GM19452 (cell line): ENCODE measurements around the gene PAPSS2.

Experiments used
- ATAC-seq: cut with Tn5 transposase; IDR thresholded peaks from one replicate; pipeline ENCODE4 v1.9.1; 2021; ENCODE audit not compliant: unreplicated experiment

Gene PAPSS2

DNA sequence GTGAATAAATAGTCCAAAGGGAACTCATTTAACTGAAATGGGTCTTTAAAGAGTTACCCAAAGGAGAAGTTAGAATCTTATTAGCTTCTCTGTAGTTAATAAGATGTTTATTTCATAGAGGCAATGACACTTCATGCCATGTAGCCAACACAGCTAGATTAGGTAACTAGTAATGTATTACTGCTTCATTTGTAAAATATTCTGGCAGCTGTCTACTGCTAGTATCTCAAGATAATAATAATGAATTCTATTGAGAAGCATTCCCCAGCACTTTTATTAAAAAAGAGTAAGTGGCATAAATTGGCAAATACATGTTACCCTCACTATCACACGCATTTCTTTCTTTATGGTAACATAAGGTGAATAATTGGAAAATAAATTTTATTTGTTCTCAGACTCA is 10.1 kb downstream of the PAPSS2 start:
- no peak for ATAC-seq

DNA sequence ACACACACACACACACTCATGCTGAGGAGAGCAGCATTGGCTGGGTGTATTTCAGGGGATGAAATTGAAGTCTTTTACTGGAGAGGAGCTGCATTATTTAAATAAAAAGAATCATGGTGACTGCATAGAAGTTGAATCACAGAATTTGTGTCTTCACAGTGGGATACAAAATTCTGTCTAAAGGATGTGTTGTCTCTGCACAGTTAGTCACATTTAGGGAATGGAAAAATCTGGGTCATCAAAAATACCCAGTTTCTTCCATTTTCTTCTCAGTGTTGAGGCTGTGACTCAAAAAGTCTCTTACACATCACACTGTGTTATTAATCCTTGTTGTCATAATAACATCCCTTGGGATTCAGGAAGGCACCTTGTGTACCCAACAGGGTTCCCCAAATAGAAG is 10.9 kb downstream of the PAPSS2 start:
- ATAC-seq: no peak

DNA sequence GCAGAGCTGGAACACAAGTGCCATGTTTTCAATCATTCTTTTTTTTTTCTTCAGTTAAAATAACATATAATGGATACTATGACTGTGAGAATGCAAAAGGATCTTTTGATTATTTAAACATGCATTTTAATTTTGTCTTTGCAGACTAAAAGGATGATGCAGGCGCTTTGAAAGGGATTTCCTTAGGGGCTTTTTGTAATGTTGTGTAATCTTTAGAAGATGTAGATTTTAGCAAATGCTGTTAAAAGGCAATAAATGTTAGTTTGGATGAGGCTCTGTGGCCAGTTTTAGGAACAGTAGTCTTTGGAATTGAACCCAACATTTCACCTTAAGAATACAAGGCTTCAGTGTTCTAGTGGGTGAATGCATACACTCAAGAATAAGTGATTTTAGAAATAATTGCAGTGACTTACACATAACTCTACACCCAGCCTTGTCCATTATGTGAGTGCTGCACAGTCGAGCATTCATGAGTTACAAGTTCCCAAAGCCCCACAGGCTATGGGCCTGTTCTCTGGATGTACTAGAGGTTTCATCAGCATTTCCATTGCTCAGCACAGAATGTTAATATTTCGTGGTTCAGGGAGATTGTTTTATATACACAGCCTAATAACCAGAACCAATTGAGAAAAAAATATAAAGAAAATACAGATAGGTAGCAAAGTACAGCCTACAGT is 11.6 kb downstream of the PAPSS2 start:
- ATAC-seq: no peak

DNA sequence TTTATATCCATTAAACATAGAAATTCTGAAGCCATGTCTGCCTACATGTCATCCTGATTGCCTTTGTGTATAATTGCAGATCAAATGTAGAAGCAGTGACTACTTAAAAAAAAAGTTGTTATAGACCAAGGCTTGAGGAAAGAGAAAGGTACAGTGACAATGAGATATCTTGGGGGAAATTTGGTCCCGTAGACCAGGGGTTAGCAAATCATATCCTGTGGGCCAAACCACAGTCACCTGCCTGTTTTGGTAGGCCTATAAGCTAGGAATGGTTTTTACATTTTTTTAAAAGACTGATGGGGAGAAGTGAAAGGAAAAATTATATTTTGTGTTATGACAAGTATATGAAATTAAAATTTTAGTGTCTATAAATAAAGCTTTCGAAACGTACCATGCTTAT is 12.9 kb downstream of the PAPSS2 start:
- ATAC-seq: no peak

DNA sequence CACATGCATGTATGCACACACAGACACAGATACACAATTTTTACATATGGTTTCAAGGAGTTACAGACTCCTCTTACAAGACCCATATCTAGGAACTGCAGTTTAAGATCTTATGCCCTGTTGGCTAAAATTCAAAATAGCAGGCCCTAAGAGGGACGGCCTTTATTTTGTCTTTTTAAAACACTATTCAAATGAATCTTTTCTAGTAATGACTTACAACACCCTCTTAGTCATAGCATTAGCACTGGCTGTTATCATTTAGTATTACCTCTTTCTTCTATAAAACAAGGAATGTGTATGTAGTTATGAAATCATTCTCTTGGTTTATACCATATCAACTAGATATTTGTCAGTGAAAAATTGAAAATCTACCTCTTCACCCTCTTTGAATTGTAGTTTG is 15.3 kb downstream of the PAPSS2 start:
- no peak for ATAC-seq

DNA sequence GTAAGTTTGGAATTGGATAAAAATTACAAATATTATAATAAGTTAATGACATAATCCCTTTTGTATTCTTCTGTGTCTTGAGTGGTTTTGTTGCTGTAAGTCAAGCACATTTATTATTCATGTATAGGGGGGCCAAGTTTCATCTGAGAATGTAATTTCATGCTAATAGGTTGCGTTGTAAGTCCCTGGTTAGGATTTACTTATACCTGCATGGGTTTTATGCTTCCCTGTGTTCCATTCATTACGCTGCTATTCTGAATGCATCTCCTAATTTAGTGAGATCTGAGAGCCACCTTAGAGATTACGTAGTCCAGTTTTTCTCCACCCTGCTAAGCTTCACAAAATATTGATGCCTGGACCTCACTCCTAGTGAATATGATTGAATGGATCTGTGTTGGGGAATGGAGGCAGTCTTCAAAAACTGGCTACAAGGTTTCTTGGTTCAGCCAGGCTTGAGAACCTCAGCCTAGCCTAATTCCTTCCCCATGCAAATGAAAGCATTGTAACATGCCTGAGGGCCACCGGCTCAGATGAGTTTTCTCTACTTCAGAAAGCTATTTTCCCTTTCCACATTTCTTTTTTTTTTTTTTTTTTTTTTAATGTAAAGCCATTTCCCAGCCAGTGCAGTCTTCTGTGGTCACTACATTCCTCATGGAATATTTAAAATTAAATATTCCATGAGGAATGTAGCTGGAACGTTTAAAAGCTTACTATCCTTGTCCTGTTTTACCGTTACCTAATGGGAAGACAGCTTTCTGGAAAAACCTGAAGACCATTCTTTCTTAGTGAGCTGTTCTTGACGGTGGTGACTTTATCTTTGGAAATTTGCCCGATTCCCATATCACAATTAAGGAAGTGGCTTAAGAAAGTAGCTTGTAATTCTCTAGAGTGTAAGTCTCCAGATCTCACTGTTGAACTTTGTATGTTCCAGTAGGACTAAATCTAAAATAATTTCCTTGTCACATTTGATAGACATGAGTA is 16.0 kb downstream of the PAPSS2 start:
- ATAC-seq: no peak

DNA sequence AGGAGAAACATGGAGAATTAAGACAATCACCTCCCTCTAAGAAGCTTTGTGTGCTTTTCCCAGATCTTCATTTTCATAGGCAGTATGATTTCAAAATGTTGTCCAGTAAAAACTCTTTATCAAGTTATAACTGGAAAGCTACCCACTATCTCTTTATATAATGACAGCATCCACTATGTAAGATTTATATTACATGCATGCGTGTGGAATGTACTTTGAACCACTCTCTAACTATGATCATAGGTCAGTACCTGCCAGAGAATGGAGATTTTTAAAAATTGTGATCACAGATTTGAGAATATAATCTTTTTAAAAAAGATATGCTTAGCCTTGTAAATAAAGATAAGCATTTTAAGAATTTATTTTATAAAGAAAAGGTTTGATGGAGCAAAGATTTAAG is 17.9 kb downstream of the PAPSS2 start:
- no peak for ATAC-seq

GRCh38 chr10:87678302-87678701 is 18.6 kb downstream of the PAPSS2 start:
- no peak for ATAC-seq

DNA sequence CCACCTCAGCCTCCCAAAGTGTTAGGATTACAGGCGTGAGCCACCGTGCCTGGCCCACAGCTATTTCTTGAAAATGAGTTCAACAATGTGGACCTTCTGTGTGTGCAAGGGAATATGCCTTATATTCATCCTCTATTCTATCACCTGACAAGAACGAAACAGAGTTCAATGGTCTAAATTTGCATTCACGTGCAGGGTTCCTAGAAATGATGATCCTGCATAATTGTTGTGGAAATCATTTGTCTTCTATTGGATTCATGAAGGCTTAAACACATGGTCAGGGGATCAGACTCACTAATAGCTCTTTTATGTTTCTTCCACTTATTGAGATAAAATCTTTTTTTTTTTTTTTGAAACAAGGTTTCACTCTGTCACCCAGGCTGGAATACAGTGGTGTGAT is 23.7 kb downstream of the PAPSS2 start:
- no peak for ATAC-seq

DNA sequence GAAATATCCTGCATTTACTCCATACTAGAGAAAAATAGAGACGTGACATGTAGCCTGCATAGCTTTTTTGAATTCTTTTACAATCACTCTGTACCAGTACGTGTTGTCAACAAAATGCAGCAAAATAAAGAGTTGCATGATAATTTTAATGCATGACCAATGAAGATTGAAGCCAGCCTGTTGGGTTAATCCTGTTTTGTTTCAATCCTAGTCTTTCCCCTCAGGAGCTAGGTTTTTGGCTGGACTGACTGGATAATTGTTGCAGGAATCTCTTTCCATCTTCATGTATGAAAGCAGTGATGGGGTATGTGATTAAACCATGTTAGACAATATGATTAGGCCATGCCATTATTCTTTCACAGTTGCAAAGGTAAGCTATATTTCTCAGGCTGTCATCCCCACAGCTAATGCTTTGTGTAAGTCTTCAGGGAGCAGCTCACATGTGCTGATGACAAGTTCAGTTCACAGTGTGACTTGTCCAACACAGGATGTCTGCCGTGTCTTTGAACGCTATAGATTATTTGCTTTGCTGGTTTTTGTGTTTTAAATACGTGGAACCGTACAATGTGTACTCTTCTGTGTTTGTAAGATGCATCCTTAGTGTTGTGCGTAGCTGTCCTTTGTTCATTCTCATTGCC is 24.4 kb downstream of the PAPSS2 start:
- no peak for ATAC-seq

DNA sequence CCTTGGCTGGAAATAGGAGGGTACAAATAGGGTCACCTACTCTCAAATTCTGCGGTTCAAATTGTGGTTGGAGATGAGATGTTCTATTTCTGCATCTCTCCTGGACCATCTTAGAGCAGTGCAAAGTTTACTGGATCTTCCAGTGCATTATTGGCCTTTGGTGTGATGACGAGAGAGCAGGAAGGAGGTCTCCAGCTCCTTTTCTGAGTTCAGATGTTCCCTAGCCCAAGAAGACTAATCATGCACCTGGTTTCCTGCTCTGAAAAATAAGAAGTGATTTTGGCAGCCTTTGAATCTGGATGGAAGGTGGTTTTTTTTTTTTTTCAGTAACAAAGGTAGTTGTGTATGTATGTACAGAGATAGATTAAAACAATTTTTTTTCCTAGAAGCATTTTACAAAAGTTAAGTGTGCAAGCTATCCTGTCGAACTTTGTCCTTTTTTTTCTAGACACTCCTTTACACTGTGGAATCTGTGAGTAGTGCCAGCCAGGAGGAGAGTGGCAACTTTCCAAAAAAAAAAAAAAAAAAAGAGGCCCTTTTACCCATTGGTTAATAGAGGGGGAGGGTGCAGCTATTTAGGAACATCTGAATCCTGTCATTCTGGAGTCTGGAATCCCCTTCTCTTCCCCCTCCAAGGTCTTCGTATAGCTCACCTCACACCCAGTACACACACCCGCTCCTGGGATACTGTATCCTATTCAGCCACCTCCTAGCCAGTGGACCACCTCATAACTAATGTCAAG is 26.3 kb downstream of the PAPSS2 start:
- ATAC-seq: no peak

DNA sequence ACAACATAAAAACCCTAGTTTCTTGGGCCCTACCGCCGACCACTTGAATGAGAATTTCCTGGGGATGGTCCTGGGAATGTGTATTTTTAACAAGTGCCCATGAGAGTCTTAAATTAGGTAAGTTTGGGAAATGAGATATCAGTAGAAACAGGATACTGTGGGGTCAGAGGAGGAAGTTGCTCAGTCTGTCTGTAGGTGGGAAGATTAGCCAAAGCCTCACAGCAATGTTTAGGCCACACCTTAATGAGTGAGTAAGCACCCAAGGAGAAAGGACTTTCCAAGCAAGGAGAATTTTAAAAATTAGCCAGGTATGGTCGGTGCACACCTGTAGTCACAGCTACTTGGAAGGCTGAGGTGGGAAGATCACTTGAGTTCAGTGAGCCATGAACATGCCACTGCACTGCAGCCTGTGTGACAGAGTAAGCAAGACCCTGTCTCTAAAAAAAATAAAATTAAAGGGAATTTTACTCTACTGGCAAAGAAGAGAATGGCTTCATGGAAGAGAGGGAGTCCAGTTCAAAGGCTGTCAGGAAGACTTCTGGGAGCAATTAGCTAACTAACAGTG is 31.9 kb downstream of the PAPSS2 start:
- ATAC-seq: no peak

DNA sequence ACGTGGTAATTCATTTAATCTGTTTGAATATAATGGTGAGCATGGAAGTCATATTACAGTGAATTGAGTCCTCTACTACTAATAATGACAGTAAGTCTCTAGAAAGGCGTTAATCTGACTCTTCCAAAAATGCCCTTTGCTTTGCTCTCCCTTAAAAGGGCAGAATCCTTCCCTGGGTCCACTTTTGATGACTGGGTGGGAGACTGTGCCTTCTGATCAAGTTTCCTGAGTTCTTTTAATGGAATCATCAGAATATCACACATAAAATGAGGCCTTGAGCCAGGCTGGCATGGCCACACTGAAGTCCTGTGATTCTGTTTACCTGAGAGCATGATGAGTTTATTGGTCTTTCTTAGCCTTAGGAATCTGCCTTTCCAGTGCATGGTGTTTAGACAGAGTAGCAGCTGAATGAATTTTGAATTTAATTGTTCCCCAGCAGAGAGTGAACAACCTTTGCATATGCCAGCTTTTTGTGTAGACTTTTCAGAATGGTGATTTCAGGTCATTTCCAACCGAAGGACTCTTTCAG is 33.3 kb downstream of the PAPSS2 start:
- no peak for ATAC-seq

DNA sequence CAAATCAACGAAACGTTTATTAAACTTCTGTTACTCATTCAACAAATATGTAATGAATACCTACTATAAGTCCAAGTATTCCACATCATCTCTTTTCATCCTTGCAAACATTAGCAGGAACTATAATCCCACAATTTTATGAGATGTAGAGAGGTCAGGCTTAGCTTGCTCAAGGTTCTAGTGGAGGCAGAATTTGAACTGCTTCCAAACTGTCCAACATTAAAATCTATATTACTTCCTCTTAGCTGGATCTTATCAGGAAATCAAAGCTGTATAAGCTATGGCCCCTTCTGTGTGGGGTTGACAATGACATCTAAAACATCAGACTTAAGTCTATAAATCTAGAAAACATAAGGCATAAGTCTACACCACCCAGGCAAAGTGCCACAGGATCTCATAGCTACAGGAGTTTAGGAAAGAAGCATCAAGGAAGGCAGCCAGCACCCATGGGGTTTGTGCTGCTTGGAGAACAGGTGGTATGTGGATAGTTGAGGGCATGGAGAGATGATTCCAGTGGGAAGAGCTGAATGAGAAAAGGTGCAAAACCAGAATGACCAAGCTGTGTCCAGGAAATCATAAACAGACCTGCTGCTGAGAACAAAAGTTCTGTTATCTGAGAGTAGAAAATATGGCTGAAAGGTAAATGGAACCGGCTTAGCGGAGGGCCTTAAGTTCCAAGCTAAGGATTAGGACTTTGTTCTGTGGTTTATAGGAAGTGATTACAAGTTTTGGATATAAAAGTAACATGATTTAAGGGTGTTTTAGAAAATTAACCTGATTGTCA is 34.5 kb downstream of the PAPSS2 start:
- ATAC-seq: no peak

GRCh38 chr10:87695074-87695473 is 35.4 kb downstream of the PAPSS2 start:
- no peak for ATAC-seq

GRCh38 chr10:87696922-87697745 is 37.5 kb downstream of the PAPSS2 start:
- no peak for ATAC-seq

GRCh38 chr10:87700031-87700796 is 40.5 kb downstream of the PAPSS2 start:
- no peak for ATAC-seq
